WTC11 (cell line): Measurements from ENCODE around the gene RASAL2. TPM values are rescaled to one million over a fixed set of nuclear protein-coding genes. Genes with fewer than 3 reads are reported as not detected.

Experiments
- ATAC-seq: fragments of 200-7000 bp; cut with Tn5 transposase; 2 replicates; pipeline ENCODE4 v1.10.0; 2021; ENCODE audit warnings: mild to moderate bottlenecking, moderate library complexity
- CTCF ChIA-PET: fragments of 300-600 bp; sonication (Branson Sonifier 250); formaldehyde crosslinking; loops from one replicate; lab custom pipeline; 2021; ENCODE audit warnings: antibody characterized with exemption; lab: Charles Lee
- POLR2A ChIA-PET: fragments of 350-600 bp; sonication (Branson Sonifier 250); formaldehyde crosslinking; loops from one replicate; lab custom pipeline; 2021; ENCODE audit warnings: antibody characterized with exemption; lab: Charles Lee
- DNase-seq: peaks from one replicate; pipeline ENCODE4 v3.0.0; 2021; ENCODE audit warnings: low spot score
- H3K27ac Mint-ChIP-seq: 2 replicates; pipeline ENCODE4 v1.8.0; 2021; ENCODE audit warnings: mixed read lengths
- H3K27me3 Mint-ChIP-seq: 2 replicates; pipeline ENCODE4 v1.8.0; 2021; ENCODE audit warnings: low read depth, mild to moderate bottlenecking, moderate library complexity, mixed read lengths
- H3K36me3 Mint-ChIP-seq: 2 replicates; pipeline ENCODE4 v1.8.0; 2021; ENCODE audit warnings: mixed read lengths
- H3K4me1 Mint-ChIP-seq: 2 replicates; pipeline ENCODE4 v1.8.0; 2022; ENCODE audit warnings: mixed read lengths
- H3K4me3 Mint-ChIP-seq: 2 replicates; pipeline ENCODE4 v1.8.0; 2021; ENCODE audit warnings: mild to moderate bottlenecking, moderate library complexity, mixed read lengths
- H3K9me3 Mint-ChIP-seq: 2 replicates; pipeline ENCODE4 v1.8.0; 2021; ENCODE audit warnings: mixed read lengths
- AFF4 ChIP-seq: sonication (generic); formaldehyde crosslinking; IDR thresholded peaks from 2 replicates; pipeline ENCODE4 v1.8.1; 2023; ENCODE audit warnings: mild to moderate bottlenecking, missing genetic modification reagents, borderline replicate concordance
- AR ChIP-seq: fragments of 250-450 bp; sonication (Bioruptor Pico); IDR thresholded peaks from 2 replicates; pipeline ENCODE4 v1.9.0; 2021; ENCODE audit warnings: mild to moderate bottlenecking
- ATF1 ChIP-seq: sonication (generic); formaldehyde crosslinking; IDR thresholded peaks from 2 replicates; pipeline ENCODE4 v1.8.1; 2023; ENCODE audit warnings: mild to moderate bottlenecking, moderate library complexity, missing genetic modification reagents
- CTCF ChIP-seq: fragments of 200-600 bp; IDR thresholded peaks from 2 replicates; pipeline ENCODE4 v1.8.0; 2022; ENCODE audit warnings: antibody characterized with exemption
- EMX1 ChIP-seq: fragments of 250-450 bp; sonication (Bioruptor Pico); IDR thresholded peaks from 2 replicates; pipeline ENCODE4 v1.8.0; 2021; ENCODE audit warnings: mild to moderate bottlenecking
- ETV6 ChIP-seq: sonication (generic); formaldehyde crosslinking; IDR thresholded peaks from 2 replicates; pipeline ENCODE4 v1.8.1; 2022; ENCODE audit warnings: mild to moderate bottlenecking, missing genetic modification reagents
- FOXK1 ChIP-seq: sonication (generic); formaldehyde crosslinking; IDR thresholded peaks from 2 replicates; pipeline ENCODE4 v1.8.0; 2022; ENCODE audit warnings: mild to moderate bottlenecking, moderate library complexity, missing genetic modification reagents
- MLX ChIP-seq: sonication (generic); formaldehyde crosslinking; IDR thresholded peaks from 2 replicates; pipeline ENCODE4 v1.8.1; 2023; ENCODE audit warnings: mild to moderate bottlenecking, missing genetic modification reagents, moderate library complexity
- MXD4 ChIP-seq: fragments of 250-450 bp; sonication (Bioruptor Pico); IDR thresholded peaks from 2 replicates; pipeline ENCODE4 v1.8.0; 2021; ENCODE audit warnings: mild to moderate bottlenecking, moderate library complexity, borderline replicate concordance
- PREB ChIP-seq: sonication (generic); formaldehyde crosslinking; IDR thresholded peaks from 2 replicates; pipeline ENCODE4 v1.8.1; 2022; ENCODE audit warnings: mild to moderate bottlenecking, missing genetic modification reagents, moderate library complexity, borderline replicate concordance
- TEAD1 ChIP-seq: sonication (generic); formaldehyde crosslinking; IDR thresholded peaks from 2 replicates; pipeline ENCODE4 v1.8.0; 2022; ENCODE audit warnings: mild to moderate bottlenecking, missing genetic modification reagents
- TEAD4 ChIP-seq: sonication (generic); formaldehyde crosslinking; IDR thresholded peaks from 2 replicates; pipeline ENCODE4 v1.8.0; 2022; ENCODE audit warnings: mild to moderate bottlenecking, missing genetic modification reagents
- ZNF219 ChIP-seq: sonication (generic); formaldehyde crosslinking; IDR thresholded peaks from 2 replicates; pipeline ENCODE4 v1.8.0; 2023; ENCODE audit warnings: missing genetic modification reagents, mild to moderate bottlenecking, borderline replicate concordance
- ZNF416 ChIP-seq: fragments of 250-450 bp; sonication (Bioruptor Pico); IDR thresholded peaks from 2 replicates; pipeline ENCODE4 v1.9.0; 2021; ENCODE audit warnings: mild to moderate bottlenecking, inconsistent platforms
- ZNF512 ChIP-seq: sonication (generic); formaldehyde crosslinking; IDR thresholded peaks from 2 replicates; pipeline ENCODE4 v1.8.1; 2022; ENCODE audit warnings: missing genetic modification reagents, borderline replicate concordance
- ZNF671 ChIP-seq: fragments of 250-450 bp; sonication (Bioruptor Pico); IDR thresholded peaks from 2 replicates; pipeline ENCODE4 v1.8.0; 2021; ENCODE audit warnings: mild to moderate bottlenecking
- total RNA-seq: library from RNA; stranded (reverse); gene quantifications from 3 replicates; pipeline ENCODE4 v1.2.3, GENCODE V29; 2021

The RASAL2 gene
- total RNA-seq, 1 experiment from 2014 or later, result 29.5 TPM

GRCh38 chr1:178532392-178532791, 438.5 kb downstream of the RASAL2 start:
- no peaks in the 10 kb centered on the region; the same call in 1 of the 2 replicates for H3K27me3 Mint-ChIP-seq
- H3K4me1 Mint-ChIP-seq, result 0 out of 2 replicates have a peak, but pooled peaks cover 2% of the 10 kb centered on the region
- no peaks in the 10 kb centered on the region for H3K9me3 Mint-ChIP-seq
- CTCF ChIA-PET, result interaction anchor here (0.6 to 3.3 kb wide), 21 partner anchors 10 to 492 kb away, joined by 3 to 50 read pairs (median 3); no protein-coding TSS in a partner anchor
- ATAC-seq, result peak; percentile 89
- peak; percentile 88 for DNase-seq
- H3K4me3 Mint-ChIP-seq, result no peak overlapping the region
- H3K36me3 Mint-ChIP-seq, result no peaks in the 10 kb centered on the region
- TF ChIP-seq AFF4 (CRISPR knock-in tag), result no peak
- TF ChIP-seq CTCF, result peak; percentile 96
- TF ChIP-seq EMX1 (CRISPR knock-in tag), result no peak
- TF ChIP-seq TEAD1 (CRISPR knock-in tag), result no peak
- 0 out of 2 replicates have a peak, but pooled peaks have one; percentile 21 for TF ChIP-seq ETV6 (CRISPR knock-in tag)
- no peak for TF ChIP-seq ZNF512 (CRISPR knock-in tag)
- 0 out of 2 replicates have a peak, but pooled peaks have one; percentile 40 for TF ChIP-seq FOXK1 (CRISPR knock-in tag)
- H3K27ac Mint-ChIP-seq, result no peak overlapping the region
- POLR2A ChIA-PET, result interaction anchor here (1.0 kb wide), 1 partner anchor 8 kb away, joined by 3 read pairs; no protein-coding TSS in a partner anchor

- no peak overlapping the region for H3K27ac Mint-ChIP-seq
- H3K27me3 Mint-ChIP-seq, result no peaks in the 10 kb centered on the region; the same call in 1 of the 2 replicates
- CTCF ChIA-PET, result interaction anchor here (0.6 to 3.3 kb wide), 7 partner anchors 9 to 549 kb away, joined by 3 to 50 read pairs (median 7); no protein-coding TSS in a partner anchor
- ATAC-seq, result no peak
- 0 out of 2 replicates have a peak, but pooled peaks cover 2% of the 10 kb centered on the region for H3K4me1 Mint-ChIP-seq
- no peaks in the 10 kb centered on the region for H3K36me3 Mint-ChIP-seq
- no peak overlapping the region for H3K4me3 Mint-ChIP-seq
- H3K9me3 Mint-ChIP-seq, result no peaks in the 10 kb centered on the region
- POLR2A ChIA-PET, result no interaction called here
- DNase-seq, result no peak
- TF ChIP-seq ATF1 (CRISPR knock-in tag) (no peak), MXD4 (CRISPR knock-in tag) (no peak), FOXK1 (CRISPR knock-in tag) (no peak), AR (CRISPR knock-in tag) (no peak), ZNF219 (CRISPR knock-in tag) (no peak), TEAD4 (no peak), AFF4 (CRISPR knock-in tag) (no peak), ZNF416 (CRISPR knock-in tag) (no peak), PREB (CRISPR knock-in tag) (no peak), ZNF671 (CRISPR knock-in tag) (no peak), MLX (CRISPR knock-in tag) (no peak)
These were observed 439.4 kb downstream of the RASAL2 start for GRCh38 chr1:178533121-178533946.
